Trophoblast cell (in vitro differentiated cells and primary cell): Measurements from ENCODE around the gene ANO10.
"Not testable (repeated sequence)": the region's sequence is repeated elsewhere in the genome, so short reads cannot be mapped to it uniquely, and the experiment has no call there.

Source experiments
- DNase-seq, 2 donors: peaks; one replicate each; pipeline ENCODE4 v3.0.0-alpha.2; 2016
- H2AFZ ChIP-seq: 2 replicates; pipeline ENCODE4 v1.6.1; 2013; ENCODE audit warnings: low read length, moderate library complexity, mild to moderate bottlenecking; ENCODE audit not compliant: insufficient read depth, poor library complexity
- H2AK5ac ChIP-seq: 2 replicates; pipeline ENCODE4 v1.6.1; 2013; ENCODE audit warnings: mild to moderate bottlenecking, low read length
- H2BK120ac ChIP-seq: 2 replicates; pipeline ENCODE4 v1.6.1; 2013; ENCODE audit warnings: low read length, mild to moderate bottlenecking, moderate library complexity; ENCODE audit not compliant: insufficient read depth, poor library complexity
- H2BK12ac ChIP-seq: 2 replicates; pipeline ENCODE4 v1.6.1; 2013; ENCODE audit warnings: mild to moderate bottlenecking, low read length, moderate library complexity
- H2BK5ac ChIP-seq: 2 replicates; pipeline ENCODE4 v1.6.1; 2013; ENCODE audit warnings: low read length, low read depth, moderate library complexity, mild to moderate bottlenecking; ENCODE audit not compliant: poor library complexity
- H3K14ac ChIP-seq: 2 replicates; pipeline ENCODE4 v1.6.1; 2013; ENCODE audit warnings: mild to moderate bottlenecking, low read length
- H3K18ac ChIP-seq: 2 replicates; pipeline ENCODE4 v1.6.1; 2013; ENCODE audit warnings: mild to moderate bottlenecking, low read length
- H3K23ac ChIP-seq: 2 replicates; pipeline ENCODE4 v1.6.1; 2013; ENCODE audit warnings: low read length
- H3K27ac ChIP-seq: 2 replicates; pipeline ENCODE4 v1.5.1; 2013; ENCODE audit warnings: low read depth, mild to moderate bottlenecking, inconsistent platforms, low read length, moderate library complexity
- H3K27me3 ChIP-seq: 2 replicates; pipeline ENCODE4 v1.6.1; 2013; ENCODE audit warnings: inconsistent platforms, mild to moderate bottlenecking, low read length, moderate library complexity; ENCODE audit not compliant: insufficient read depth
- H3K36me3 ChIP-seq, 2 experiments: 1 replicate in 1 of 2; 2 replicates in 1 of 2; pipeline ENCODE4 v1.6.1; 2013; ENCODE audit warnings: low read length in 2 of 2, mild to moderate bottlenecking in 2 of 2, moderate library complexity in 1 of 2; ENCODE audit not compliant: insufficient read depth in 2 of 2, control insufficient read depth in 1 of 2
- H3K4ac ChIP-seq: 2 replicates; pipeline ENCODE4 v1.6.1; 2013; ENCODE audit warnings: low read depth, mild to moderate bottlenecking, low read length, moderate library complexity
- H3K4me1 ChIP-seq, 2 experiments: 1 replicate in 1 of 2; 2 replicates in 1 of 2; pipeline ENCODE4 v1.6.1; 2013; ENCODE audit warnings: low read length in 2 of 2, mild to moderate bottlenecking in 2 of 2, moderate library complexity in 1 of 2; ENCODE audit not compliant: insufficient read depth in 2 of 2, control insufficient read depth in 1 of 2
- H3K4me2 ChIP-seq: 2 replicates; pipeline ENCODE4 v1.6.1; 2013; ENCODE audit warnings: inconsistent platforms, mild to moderate bottlenecking, low read length, moderate library complexity
- H3K4me3 ChIP-seq: 2 replicates; pipeline ENCODE4 v1.5.1; 2013; ENCODE audit warnings: mild to moderate bottlenecking, low read depth, low read length, inconsistent platforms
- H3K79me1 ChIP-seq: one replicate; pipeline ENCODE4 v1.6.1; 2013; ENCODE audit warnings: low read length
- H3K79me2 ChIP-seq: 2 replicates; pipeline ENCODE4 v1.6.1; 2013; ENCODE audit warnings: low read length, mild to moderate bottlenecking; ENCODE audit not compliant: control insufficient read depth, insufficient read depth, poor library complexity
- H3K9ac ChIP-seq: 2 replicates; pipeline ENCODE4 v1.6.1; 2013; ENCODE audit warnings: mild to moderate bottlenecking, low read length
- H3K9me3 ChIP-seq: 2 replicates; pipeline ENCODE4 v1.6.1; 2013; ENCODE audit warnings: low read depth, mild to moderate bottlenecking, control low read depth, inconsistent platforms, low read length; ENCODE audit not compliant: insufficient read depth
- H4K12ac ChIP-seq: 2 replicates; pipeline ENCODE4 v1.6.1; 2013; ENCODE audit warnings: low read depth, mild to moderate bottlenecking, low read length, moderate library complexity
- H4K8ac ChIP-seq: 2 replicates; pipeline ENCODE4 v1.6.1; 2013; ENCODE audit warnings: low read depth, mild to moderate bottlenecking, low read length, moderate library complexity
- H4K91ac ChIP-seq: one replicate; pipeline ENCODE4 v1.6.1; 2013; ENCODE audit warnings: low read depth, mild to moderate bottlenecking, low read length, moderate library complexity
- WGBS: extraction: QIAGEN DNeasy Blood & Tissue Kit; methylation state at CpG from one replicate; pipeline ENCODE4 v1.1.7; 2013; ENCODE audit warnings: missing lambda C conversion rate; ENCODE audit not compliant: insufficient read length, insufficient coverage; ENCODE audit errors: extremely low coverage; 5-methylcytosine and 5-hydroxymethylcytosine counted together

Gene ANO10

GRCh38 chr3:43591866-43592265, 29.9 kb downstream of the ANO10 start:
- H3K36me3 ChIP-seq, result peaks cover 8 to 11% of the 10 kb centered on the region in 2 experiments
- not testable (repeated sequence) for H4K91ac ChIP-seq, H3K79me2 ChIP-seq, H2BK12ac ChIP-seq, H3K14ac ChIP-seq, H2BK5ac ChIP-seq, H3K4me3 ChIP-seq, H3K4me1 ChIP-seq, H3K79me1 ChIP-seq, H3K4me2 ChIP-seq, H3K23ac ChIP-seq, H3K9ac ChIP-seq, H2AFZ ChIP-seq, H2BK120ac ChIP-seq, H3K4ac ChIP-seq, DNase-seq, H4K12ac ChIP-seq, H3K27me3 ChIP-seq, H3K18ac ChIP-seq, H4K8ac ChIP-seq, H2AK5ac ChIP-seq, H3K27ac ChIP-seq
- no CpG with 5 or more reads among the region's 10 CpGs for WGBS
- peaks cover 12% of the 10 kb centered on the region for H3K9me3 ChIP-seq

DNA sequence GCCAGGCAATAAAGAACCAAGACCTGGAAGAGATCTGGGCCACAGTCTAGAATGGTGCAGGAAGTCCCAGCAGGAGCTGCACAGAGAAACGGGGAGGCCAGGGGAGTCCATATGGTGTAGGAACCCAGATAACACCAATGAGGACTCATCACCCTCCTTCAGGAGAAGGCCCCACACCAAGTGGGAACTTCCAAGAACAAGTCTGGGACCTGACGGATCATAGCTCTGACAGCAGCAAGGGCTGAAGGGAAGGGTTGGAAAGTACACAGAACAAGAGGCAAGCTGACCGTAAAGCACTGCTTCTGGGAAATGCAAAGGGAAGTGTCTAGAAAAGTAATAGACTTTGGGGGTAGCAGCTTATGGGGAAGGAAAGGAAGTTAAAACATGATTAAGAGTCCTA, 34.5 kb downstream of the ANO10 start:
- DNase-seq, result no peak
- H3K18ac ChIP-seq, result no peak overlapping the region
- no peak overlapping the region for H3K27ac ChIP-seq
- no peaks in the 10 kb centered on the region for H3K27me3 ChIP-seq
- no peak overlapping the region for H4K8ac ChIP-seq
- H2AK5ac ChIP-seq, result no peak overlapping the region
- H3K4ac ChIP-seq, result no peak overlapping the region
- WGBS, result no CpG with 5 or more reads among the region's 3 CpGs
- no peak overlapping the region for H4K12ac ChIP-seq
- peaks cover 11% of the 10 kb centered on the region for H3K9me3 ChIP-seq
- H2BK12ac ChIP-seq, result no peak overlapping the region
- no peak overlapping the region for H2AFZ ChIP-seq
- no peak overlapping the region for H3K9ac ChIP-seq
- no peaks in the 10 kb centered on the region for H3K4me1 ChIP-seq
- no peaks in the 10 kb centered on the region for H3K79me2 ChIP-seq
- H3K4me3 ChIP-seq, result no peak overlapping the region
- no peak overlapping the region for H3K23ac ChIP-seq
- H3K4me2 ChIP-seq, result no peak overlapping the region
- no peak overlapping the region for H3K14ac ChIP-seq
- H2BK120ac ChIP-seq, result no peak overlapping the region
- H3K79me1 ChIP-seq, result no peaks in the 10 kb centered on the region
- H3K36me3 ChIP-seq, result peaks cover 8 to 12% of the 10 kb centered on the region in 2 experiments
- no peak overlapping the region for H2BK5ac ChIP-seq
- H4K91ac ChIP-seq, result no peak overlapping the region

DNA sequence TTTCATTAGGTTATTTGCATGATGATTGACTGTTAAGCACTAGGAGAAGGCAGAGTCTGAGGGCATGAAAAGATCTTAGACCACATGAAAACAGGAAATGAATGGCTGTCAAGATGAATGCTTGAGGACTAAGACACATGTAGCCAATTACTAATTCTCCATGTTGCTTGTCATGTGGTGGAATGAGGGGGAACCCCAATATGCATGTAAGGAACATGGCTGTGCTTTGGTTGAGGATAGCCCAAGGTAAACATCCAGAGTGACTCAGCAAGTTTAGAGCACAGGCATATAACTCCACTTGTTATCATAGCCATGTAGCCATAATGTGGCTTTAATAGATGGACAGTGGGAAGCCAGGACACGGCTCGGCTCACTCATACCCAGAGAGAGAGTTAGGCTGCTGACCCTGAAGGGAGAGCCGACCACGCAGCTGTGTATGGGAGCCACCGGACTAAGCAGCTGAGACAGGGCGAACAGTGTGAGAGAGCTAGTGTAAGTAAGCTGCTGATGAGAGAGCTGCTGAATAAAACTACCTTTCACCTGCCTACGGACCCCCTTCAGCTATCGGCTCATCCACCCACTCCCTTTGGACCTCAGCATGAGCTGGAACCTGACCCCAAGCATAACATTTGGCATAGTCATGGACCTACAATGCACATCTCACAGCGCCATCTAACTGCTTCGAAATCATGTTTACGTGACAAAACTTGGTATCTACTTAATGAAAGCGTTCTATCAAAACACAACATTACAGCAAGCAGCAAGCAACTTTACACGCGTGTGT, 37.6 kb downstream of the ANO10 start:
- Histone ChIP-seq H4K12ac (no peak overlapping the region), H2AFZ (no peak overlapping the region), H3K9me3 (peaks cover 2% of the 10 kb centered on the region), H3K27ac (no peak overlapping the region), H2AK5ac (no peak overlapping the region), H3K79me1 (no peaks in the 10 kb centered on the region), H3K79me2 (peaks cover 1% of the 10 kb centered on the region), H3K18ac (peak overlapping the region; percentile 1), H3K4me3 (no peak overlapping the region), H4K91ac (no peak overlapping the region), H3K4me2 (no peak overlapping the region), H3K4ac (no peak overlapping the region), H2BK12ac (no peak overlapping the region), H3K9ac (no peak overlapping the region), H4K8ac (no peak overlapping the region), H2BK5ac (no peak overlapping the region), H2BK120ac (no peak overlapping the region), H3K14ac (no peak overlapping the region), H3K27me3 (no peaks in the 10 kb centered on the region), H3K4me1 (no peaks in the 10 kb centered on the region), H3K36me3 (peaks cover 2% of the 10 kb centered on the region in 2 experiments), H3K23ac (no peak overlapping the region)
- WGBS, result no CpG with 5 or more reads among the region's 14 CpGs
- no peak for DNase-seq

GRCh38 chr3:43583481-43583880, 38.3 kb downstream of the ANO10 start:
- H3K27me3 ChIP-seq, result no peaks in the 10 kb centered on the region
- no peak overlapping the region for H2BK5ac ChIP-seq
- peaks cover 2% of the 10 kb centered on the region in 2 experiments for H3K36me3 ChIP-seq
- H2AK5ac ChIP-seq, result no peak overlapping the region
- no peak overlapping the region for H2AFZ ChIP-seq
- no peak overlapping the region for H3K23ac ChIP-seq
- H3K4me1 ChIP-seq, result no peaks in the 10 kb centered on the region
- H3K79me1 ChIP-seq, result no peaks in the 10 kb centered on the region
- H4K8ac ChIP-seq, result no peak overlapping the region
- H4K91ac ChIP-seq, result no peak overlapping the region
- H3K9ac ChIP-seq, result no peak overlapping the region
- no peak overlapping the region for H3K4ac ChIP-seq
- no CpG with 5 or more reads among the region's 4 CpGs for WGBS
- no peak overlapping the region for H3K4me2 ChIP-seq
- H3K14ac ChIP-seq, result no peak overlapping the region
- no peak overlapping the region for H3K4me3 ChIP-seq
- H3K18ac ChIP-seq, result no peak overlapping the region
- peaks cover 2% of the 10 kb centered on the region for H3K9me3 ChIP-seq
- no peak overlapping the region for H3K27ac ChIP-seq
- no peak overlapping the region for H2BK120ac ChIP-seq
- DNase-seq, result no peak
- peaks cover 1% of the 10 kb centered on the region for H3K79me2 ChIP-seq
- H2BK12ac ChIP-seq, result no peak overlapping the region
- H4K12ac ChIP-seq, result no peak overlapping the region
